Ishikawa (cell line): Measurements from ENCODE around the gene PRR16.

Experiments
- CEBPB ChIP-seq: IDR thresholded peaks from 2 replicates; pipeline ENCODE4 v1.6.1; 2012
- EGR1 ChIP-seq: IDR thresholded peaks from 2 replicates; pipeline ENCODE4 v1.6.1; 2012
- EP300 ChIP-seq: IDR thresholded peaks from 2 replicates; pipeline ENCODE4 v1.6.1; 2012; ENCODE audit warnings: borderline replicate concordance
- FOXM1 ChIP-seq: IDR thresholded peaks from 2 replicates; pipeline ENCODE4 v1.6.1; 2012; ENCODE audit warnings: low read depth, borderline replicate concordance
- RAD21 ChIP-seq: IDR thresholded peaks from 2 replicates; pipeline ENCODE4 v1.6.1; 2012; ENCODE audit warnings: low read depth
- REST ChIP-seq: IDR thresholded peaks from 2 replicates; pipeline ENCODE4 v1.6.1; 2012; ENCODE audit warnings: low read depth, mild to moderate bottlenecking
- TAF1 ChIP-seq: IDR thresholded peaks from 2 replicates; pipeline ENCODE4 v1.6.1; 2012; ENCODE audit warnings: low read depth, mild to moderate bottlenecking
- TEAD4 ChIP-seq: IDR thresholded peaks from 2 replicates; pipeline ENCODE4 v1.6.1; 2012
- USF1 ChIP-seq: IDR thresholded peaks from 2 replicates; pipeline ENCODE4 v1.6.1; 2012
- YY1 ChIP-seq: IDR thresholded peaks from 2 replicates; pipeline ENCODE4 v1.6.1; 2012; ENCODE audit warnings: low read depth
- ZBTB7A ChIP-seq: IDR thresholded peaks from 2 replicates; pipeline ENCODE4 v1.6.1; 2012; ENCODE audit warnings: low read depth

- TF ChIP-seq REST (no peak), RAD21 (no peak), TAF1 (no peak), USF1 (no peak), TEAD4 (no peak), EP300 (no peak), ZBTB7A (no peak), CEBPB (no peak), YY1 (no peak), EGR1 (no peak), FOXM1 (no peak)
Measured at GRCh38 chr5:120640778-120641177, 176.7 kb downstream of the PRR16 start.
